K562 (cell line): ENCODE measurements around the gene PPAN. TPM values are rescaled to one million over a fixed set of nuclear protein-coding genes. Genes with fewer than 3 reads are reported as not detected.

ENCODE experiments used
- BRD9 ChIP-seq: fragments of 450-650 bp; IDR thresholded peaks from 2 replicates; pipeline ENCODE4 v1.6.1; 2018; ENCODE audit warnings: low read depth; ENCODE audit not compliant: partially characterized antibody
- EGR1 ChIP-seq: fragments of 450-650 bp; conservative IDR thresholded peaks from 2 replicates; pipeline ENCODE4 v1.6.1; 2017; ENCODE audit warnings: mild to moderate bottlenecking
- ETS2 ChIP-seq: IDR thresholded peaks from 2 replicates; pipeline ENCODE4 v1.6.1; 2016; ENCODE audit warnings: borderline replicate concordance, missing genetic modification characterization, mild to moderate bottlenecking, moderate library complexity, missing compliant biosample characterization; ENCODE audit not compliant: poor library complexity, severe bottlenecking
- FOS ChIP-seq: IDR thresholded peaks from 3 replicates; pipeline ENCODE4 v1.6.1; 2011; ENCODE audit not compliant: insufficient read length; ENCODE audit errors: extremely low read depth
- GABPA ChIP-seq: fragments of 200-800 bp; sonication (Bioruptor generic); conservative IDR thresholded peaks from 2 replicates; pipeline ENCODE4 v1.6.1; 2016; ENCODE audit warnings: low read depth, missing genetic modification characterization, missing compliant biosample characterization
- IFI16 ChIP-seq: fragments of 250-450 bp; sonication (Bioruptor Pico); IDR thresholded peaks from 2 replicates; pipeline ENCODE4 v2.1.2; 2022; ENCODE audit warnings: mild to moderate bottlenecking, inconsistent platforms
- KAT7 ChIP-seq: sonication (generic); formaldehyde crosslinking; IDR thresholded peaks from 2 replicates; pipeline ENCODE4 v1.8.0; 2022; ENCODE audit warnings: missing genetic modification reagents, mild to moderate bottlenecking, borderline replicate concordance
- KDM4B ChIP-seq, 2 experiments: fragments of 450-650 bp in 1 of 2; sonication (generic) in 1 of 2; IDR thresholded peaks; 2 replicates each; pipeline ENCODE4 v1.6.1; 2016 to 2017; ENCODE audit warnings: borderline replicate concordance in 2 of 2, antibody characterized with exemption in 1 of 2, low read depth in 1 of 2, mild to moderate bottlenecking in 1 of 2
- MECOM ChIP-seq: fragments of 250-450 bp; sonication (Bioruptor Pico); IDR thresholded peaks from 2 replicates; pipeline ENCODE4 v1.8.0; 2022; ENCODE audit warnings: inconsistent platforms
- MTA1 ChIP-seq: fragments of 450-650 bp; IDR thresholded peaks from 2 replicates; pipeline ENCODE4 v1.6.1; 2017; ENCODE audit warnings: borderline replicate concordance
- NR1H2 ChIP-seq: sonication (generic); formaldehyde crosslinking; IDR thresholded peaks from 2 replicates; pipeline ENCODE4 v1.4.0; 2020; ENCODE audit warnings: mild to moderate bottlenecking, missing genetic modification reagents
- NR4A1 ChIP-seq, 2 experiments: fragments of 250-450 bp in 1 of 2; fragments of 450-650 bp in 1 of 2; sonication (Bioruptor Pico) in 1 of 2; IDR thresholded peaks; 2 replicates each; pipeline versions ENCODE4 v1.4.0 to v1.6.1; 2016 to 2020; ENCODE audit warnings: mild to moderate bottlenecking in 2 of 2, missing compliant biosample characterization in 1 of 2, missing genetic modification characterization in 1 of 2, moderate library complexity in 1 of 2
- PHB2 ChIP-seq: fragments of 450-650 bp; IDR thresholded peaks from 2 replicates; pipeline ENCODE4 v1.6.1; 2017; ENCODE audit warnings: low read depth
- POU5F1 ChIP-seq: fragments of 150-350 bp; IDR thresholded peaks from 2 replicates; pipeline ENCODE4 v1.6.1; 2014; ENCODE audit warnings: borderline replicate concordance, low read length, low read depth, mild to moderate bottlenecking; ENCODE audit not compliant: partially characterized antibody
- SMAD3 ChIP-seq: fragments of 450-650 bp; formaldehyde crosslinking; conservative IDR thresholded peaks from 2 replicates; pipeline ENCODE4 v1.4.0; 2020; ENCODE audit warnings: mild to moderate bottlenecking
- SMAD4 ChIP-seq: fragments of 250-450 bp; sonication (Bioruptor Pico); conservative IDR thresholded peaks from 2 replicates; pipeline ENCODE4 v1.8.0; 2021; ENCODE audit warnings: inconsistent platforms, mild to moderate bottlenecking, moderate library complexity
- STAT5B ChIP-seq: fragments of 250-450 bp; sonication (Bioruptor Pico); IDR thresholded peaks from 2 replicates; pipeline ENCODE4 v1.8.0; 2021; ENCODE audit warnings: mild to moderate bottlenecking, inconsistent platforms
- TBL1XR1 ChIP-seq, 2 experiments: IDR thresholded peaks; 2 replicates each; pipeline ENCODE4 v1.6.1; 2012; ENCODE audit warnings: improper control_type of control experiment in 2 of 2, low read length in 2 of 2, mild to moderate bottlenecking in 1 of 2
- TCFL5 ChIP-seq: fragments of 250-450 bp; sonication (Bioruptor Pico); conservative IDR thresholded peaks from 2 replicates; pipeline ENCODE4 v1.6.1; 2021; ENCODE audit warnings: mild to moderate bottlenecking, moderate library complexity, matching md5 sums
- YY1 ChIP-seq, 3 experiments: IDR thresholded peaks; 2 replicates each; pipeline ENCODE4 v1.6.1; 2011; ENCODE audit warnings: low read length in 2 of 3, mild to moderate bottlenecking in 2 of 3, moderate library complexity in 2 of 3, borderline replicate concordance in 1 of 3, control low read depth in 1 of 3, low read depth in 1 of 3; ENCODE audit not compliant: insufficient read depth in 3 of 3, insufficient replicate concordance in 2 of 3, control insufficient read depth in 1 of 3, insufficient read length in 1 of 3; ENCODE audit errors: extremely low read depth in 1 of 3
- ZNF121 ChIP-seq: sonication (generic); formaldehyde crosslinking; conservative IDR thresholded peaks from 2 replicates; pipeline ENCODE4 v1.8.0; 2022; ENCODE audit warnings: missing genetic modification reagents
- ZNF224 ChIP-seq: sonication (generic); formaldehyde crosslinking; IDR thresholded peaks from 2 replicates; pipeline ENCODE4 v1.8.0; 2022; ENCODE audit warnings: mild to moderate bottlenecking, missing genetic modification reagents
- ZNF232 ChIP-seq: sonication (generic); formaldehyde crosslinking; IDR thresholded peaks from 2 replicates; pipeline ENCODE4 v1.8.0; 2022; ENCODE audit warnings: mild to moderate bottlenecking, missing genetic modification reagents
- polyA plus RNA-seq, 8 experiments: library from polyadenylated mRNA; depleted of rRNA in 4 of 8; stranded (reverse) in 5 of 8; unstranded in 3 of 8; fragments of >200 nt; fragmentation: Nextera tagmentation in 2 of 8; fragmentation: Illumina TruSeq in 1 of 8; extraction: Ambion mirVana in 2 of 8; extraction: Trizol in 1 of 8; gene quantifications; 2 replicates each; pipeline versions ENCODE4 v1.2.1 to v1.2.3, GENCODE V29; 2011 to 2014; ENCODE audit warnings: inconsistent platforms in 1 of 8, missing spikeins in 1 of 8
- total RNA-seq, 7 experiments: library from RNA; depleted of rRNA in 6 of 7; stranded (reverse); fragments of >200 nt in 6 of 7; fragmentation: Illumina TruSeq in 2 of 7; extraction: Trizol in 2 of 7; gene quantifications; 2 replicates each; pipeline versions ENCODE4 v1.2.1 to v1.2.3, GENCODE V29; 2011 to 2021; ENCODE audit warnings: low replicate concordance in 1 of 7
- TF ChIP-seq, protein P1 (sequence below): fragments of 450-650 bp; IDR thresholded peaks from 2 replicates; pipeline ENCODE4 v1.6.1; 2016; ENCODE audit warnings: missing biosample characterization, missing genetic modification characterization
- TF ChIP-seq, protein P2 (sequence below): sonication (generic); formaldehyde crosslinking; IDR thresholded peaks from 2 replicates; pipeline ENCODE4 v1.9.0; 2022; ENCODE audit warnings: mild to moderate bottlenecking, missing genetic modification reagents
- TF ChIP-seq, protein P3 (sequence below): IDR thresholded peaks from 2 replicates; pipeline ENCODE4 v1.6.1; 2011; ENCODE audit not compliant: insufficient read length; ENCODE audit errors: extremely low read depth
- TF ChIP-seq, protein P4 (sequence below): fragments of 250-450 bp; sonication (Bioruptor Pico); IDR thresholded peaks from 2 replicates; pipeline ENCODE4 v1.5.1; 2021; ENCODE audit warnings: mild to moderate bottlenecking

Gene PPAN
- total and polyA plus RNA-seq, 9 of the 15 experiments (the other 6 are each of a cell fraction or from before 2014, with no cell fraction given) = 2.2 to 129 (median 59.1) TPM

DNA sequence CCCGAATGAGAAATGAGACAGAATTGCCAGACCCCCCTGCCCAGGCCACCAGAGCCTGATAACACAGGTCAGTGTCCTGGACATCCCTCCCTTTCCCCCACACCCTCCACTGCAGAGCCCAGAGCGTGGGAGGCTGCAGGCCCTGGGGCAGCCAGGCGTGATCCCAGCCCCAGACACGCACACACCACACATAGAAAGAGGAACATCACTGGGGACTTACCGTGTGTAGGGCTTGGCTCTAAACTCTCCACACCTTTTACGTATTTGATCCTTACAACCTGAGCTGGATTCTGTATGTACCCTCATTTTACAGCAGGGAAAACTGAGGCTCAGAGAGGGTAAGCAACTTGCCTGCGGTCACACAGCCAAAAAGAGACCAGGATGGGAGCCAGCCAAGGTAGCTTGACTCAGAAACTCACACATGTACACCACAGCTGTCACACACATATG lies 3.4 kb upstream of the PPAN start (continued):
- TF ChIP-seq NR1H2 (no peak), POU5F1 (no peak), MTA1 (no peak), ZNF224 (CRISPR knock-in tag) (no peak), MECOM (CRISPR knock-in tag) (no peak), KAT7 (CRISPR knock-in tag) (no peak), EGR1 (peak; percentile 67), YY1 (IDR thresholded peaks at IDR 0.05; ENCODE audit: borderline replicate concordance in 1 of 3, control insufficient read depth in 1 of 3, extremely low read depth in 1 of 3, insufficient read depth in 3 of 3, insufficient read length in 1 of 3, insufficient replicate concordance in 2 of 3, low read depth in 1 of 3, low read length in 2 of 3) (no peak), ETS2 (no peak), PHB2 (no peak), ZNF121 (no peak; the same call in 1 of the 2 replicates), STAT5B (no peak), SMAD4 (no peak), TBL1XR1 (IDR thresholded peaks at IDR 0.05; ENCODE audit: low read length in 2 of 2) (no peak), TCFL5 (CRISPR knock-in tag) (no peak), ZNF232 (CRISPR knock-in tag) (no peak), IFI16 (CRISPR knock-in tag) (no peak), SMAD3 (CRISPR knock-in tag) (no peak), FOS (no peak), NR4A1 (CRISPR knock-in tag; IDR thresholded peaks at IDR 0.05) (no peak), NR4A1 (tag; IDR thresholded peaks at IDR 0.05) (no peak), BRD9 (peak; percentile 62), KDM4B (IDR thresholded peaks at IDR 0.05; ENCODE audit: borderline replicate concordance in 2 of 2, low read depth in 1 of 2) (no peak), GABPA (tag) (no peak)
- TF ChIP-seq, protein P1, sequence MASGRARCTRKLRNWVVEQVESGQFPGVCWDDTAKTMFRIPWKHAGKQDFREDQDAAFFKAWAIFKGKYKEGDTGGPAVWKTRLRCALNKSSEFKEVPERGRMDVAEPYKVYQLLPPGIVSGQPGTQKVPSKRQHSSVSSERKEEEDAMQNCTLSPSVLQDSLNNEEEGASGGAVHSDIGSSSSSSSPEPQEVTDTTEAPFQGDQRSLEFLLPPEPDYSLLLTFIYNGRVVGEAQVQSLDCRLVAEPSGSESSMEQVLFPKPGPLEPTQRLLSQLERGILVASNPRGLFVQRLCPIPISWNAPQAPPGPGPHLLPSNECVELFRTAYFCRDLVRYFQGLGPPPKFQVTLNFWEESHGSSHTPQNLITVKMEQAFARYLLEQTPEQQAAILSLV (tag) = no peak
- TF ChIP-seq, protein P2, sequence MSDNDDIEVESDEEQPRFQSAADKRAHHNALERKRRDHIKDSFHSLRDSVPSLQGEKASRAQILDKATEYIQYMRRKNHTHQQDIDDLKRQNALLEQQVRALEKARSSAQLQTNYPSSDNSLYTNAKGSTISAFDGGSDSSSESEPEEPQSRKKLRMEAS (CRISPR knock-in tag) = peak; percentile 44; the same call in 1 of the 2 replicates
- TF ChIP-seq, protein P3, sequence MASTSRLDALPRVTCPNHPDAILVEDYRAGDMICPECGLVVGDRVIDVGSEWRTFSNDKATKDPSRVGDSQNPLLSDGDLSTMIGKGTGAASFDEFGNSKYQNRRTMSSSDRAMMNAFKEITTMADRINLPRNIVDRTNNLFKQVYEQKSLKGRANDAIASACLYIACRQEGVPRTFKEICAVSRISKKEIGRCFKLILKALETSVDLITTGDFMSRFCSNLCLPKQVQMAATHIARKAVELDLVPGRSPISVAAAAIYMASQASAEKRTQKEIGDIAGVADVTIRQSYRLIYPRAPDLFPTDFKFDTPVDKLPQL = no peak
- TF ChIP-seq, protein P4, sequence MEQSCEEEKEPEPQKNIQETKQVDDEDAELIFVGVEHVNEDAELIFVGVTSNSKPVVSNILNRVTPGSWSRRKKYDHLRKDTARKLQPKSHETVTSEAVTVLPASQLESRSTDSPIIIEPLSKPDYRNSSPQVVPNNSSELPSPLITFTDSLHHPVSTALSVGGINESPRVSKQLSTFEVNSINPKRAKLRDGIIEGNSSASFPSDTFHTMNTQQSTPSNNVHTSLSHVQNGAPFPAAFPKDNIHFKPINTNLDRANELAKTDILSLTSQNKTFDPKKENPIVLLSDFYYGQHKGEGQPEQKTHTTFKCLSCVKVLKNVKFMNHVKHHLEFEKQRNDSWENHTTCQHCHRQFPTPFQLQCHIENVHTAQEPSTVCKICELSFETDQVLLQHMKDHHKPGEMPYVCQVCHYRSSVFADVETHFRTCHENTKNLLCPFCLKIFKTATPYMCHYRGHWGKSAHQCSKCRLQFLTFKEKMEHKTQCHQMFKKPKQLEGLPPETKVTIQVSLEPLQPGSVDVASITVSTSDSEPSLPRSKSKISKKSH (CRISPR knock-in tag) = no peak
